ENCODE results near the gene COX19.

GRCh38 chr7:951881-952547, 23.3 kb downstream of the COX19 start:
- TF ChIP-seq CTCF (IDR thresholded peaks at IDR 0.05; ENCODE audit: low read depth, low read length) (no peak), MAX (IDR thresholded peaks at IDR 0.05; ENCODE audit: low read depth, low read length) (no peak), MYC (IDR thresholded peaks at IDR 0.05; ENCODE audit: low read depth, low read length) (no peak), POLR2A (IDR thresholded peaks at IDR 0.05; ENCODE audit: extremely low read depth, insufficient read length) (no peak)

Measured in NB4 (cell line).